Body of pancreas (tissue), 4 donors: ENCODE results near the gene TMEM170A.

ENCODE experiments used
- CTCF ChIP-seq, 7 experiments: fragments of 450-650 bp in 4 of 7; fragments of 200-600 bp in 3 of 7; sonication (generic) in 3 of 7; IDR thresholded peaks; one replicate each; pipeline ENCODE4 v1.5.1; 2016 to 2019; ENCODE audit warnings: antibody characterized with exemption in 7 of 7
- POLR2A ChIP-seq, 3 donors: fragments of 450-650 bp; IDR thresholded peaks; one replicate each; pipeline ENCODE4 v1.6.1; 2016; ENCODE audit warnings: antibody characterized with exemption in 3 of 3, mild to moderate bottlenecking in 2 of 3

- no peak for TF ChIP-seq CTCF (IDR thresholded peaks at IDR 0.05)
- no peak for TF ChIP-seq POLR2A (IDR thresholded peaks at IDR 0.05)
Observed at GRCh38 chr16:75423723-75424104, 40.8 kb downstream of the TMEM170A start.
